ENCODE measurements around the gene MYO10. TPM values are rescaled to one million over a fixed set of nuclear protein-coding genes. Genes with fewer than 3 reads are reported as not detected.

Gene MYO10
- total and polyA plus RNA-seq, 2 of the 8 experiments (the other 6 are each of a cell fraction or from before 2014, with no cell fraction given), result 21.5 to 107 TPM

- no peaks in the 10 kb centered on the region for H3K27me3 ChIP-seq (replicated peaks in 1 of 4; ENCODE audit: control insufficient read depth in 3 of 4, extremely low read depth in 1 of 4, insufficient read depth in 3 of 4, low read length in 3 of 4)
- no peak overlapping the region for H3K23ac ChIP-seq (ENCODE audit: insufficient read length)
- H3K79me1 ChIP-seq (ENCODE audit: low read depth, low read length), result no peaks in the 10 kb centered on the region
- TF ChIP-seq SAP30 (IDR thresholded peaks at IDR 0.05; ENCODE audit: insufficient read depth, insufficient replicate concordance, low read length) (no peak), KDM1A (IDR thresholded peaks at IDR 0.05; ENCODE audit: borderline replicate concordance, low read length) (no peak), SIN3A (conservative IDR thresholded peaks at IDR 0.05 in 1 of 2, IDR thresholded peaks at IDR 0.05 in 1 of 2; ENCODE audit: low read depth in 1 of 2, low read length in 2 of 2) (no peak), CHD1 (IDR thresholded peaks at IDR 0.05; ENCODE audit: low read depth, low read length) (no peak), RNF2 (IDR thresholded peaks at IDR 0.05; ENCODE audit: borderline replicate concordance, low read depth, low read length, missing control alignments, poor library complexity, severe bottlenecking) (no peak), RAD21 (IDR thresholded peaks at IDR 0.05 in 1 of 2, conservative IDR thresholded peaks at IDR 0.05 in 1 of 2; ENCODE audit: low read depth in 2 of 2, low read length in 2 of 2) (no peak), GTF2F1 (IDR thresholded peaks at IDR 0.05; ENCODE audit: borderline replicate concordance, low read depth, low read length) (no peak), ZNF274 (IDR thresholded peaks at IDR 0.05; ENCODE audit: borderline replicate concordance, extremely low read depth, low read length) (no peak), USF2 (IDR thresholded peaks at IDR 0.05; ENCODE audit: low read length) (no peak)
- H3K79me2 ChIP-seq (ENCODE audit: control insufficient read depth in 1 of 2, insufficient read depth in 2 of 2, low read length in 2 of 2), result no peaks in the 10 kb centered on the region
- H2BK12ac ChIP-seq (ENCODE audit: low read depth, low read length), result no peak overlapping the region
- no peak overlapping the region for H3K14ac ChIP-seq (ENCODE audit: insufficient read length)
- no peak overlapping the region for H3K27ac ChIP-seq (ENCODE audit: low read depth, low read length)
- ChIA-PET CTCF (ENCODE audit: partially characterized antibody) (interaction anchor here (0.7 to 1.6 kb wide), 3 partner anchors 18 to 174 kb away, joined by 3 read pairs; no protein-coding TSS in a partner anchor), POLR2A (ENCODE audit: partially characterized antibody) (interaction anchor here (0.8 to 1.8 kb wide), 2 partner anchors 30 to 155 kb away, joined by 3 to 7 read pairs; no protein-coding TSS in a partner anchor)
- peaks cover 0 to 5% of the 10 kb centered on the region in 2 experiments for H4K20me1 ChIP-seq (replicated peaks in 1 of 2; ENCODE audit: control insufficient read depth in 1 of 2, insufficient read depth in 2 of 2, low read length in 2 of 2)
- FAIRE-seq, result no peak
- no peak overlapping the region for H2BK15ac ChIP-seq (ENCODE audit: low read length)
- no peak overlapping the region for H3K4me3 ChIP-seq (ENCODE audit: extremely low read depth in 1 of 4, insufficient read depth in 2 of 4, low read depth in 3 of 4, low read length in 4 of 4)
- no peak overlapping the region for H2BK120ac ChIP-seq (replicated peaks; ENCODE audit: low read depth, low read length)
- H2AFZ ChIP-seq (ENCODE audit: low read length), result no peak overlapping the region
- H3K9me3 ChIP-seq (ENCODE audit: insufficient read depth in 2 of 2, low read depth in 1 of 2, low read length in 1 of 2), result no peaks in the 10 kb centered on the region
- no peak overlapping the region for H3K4me2 ChIP-seq (ENCODE audit: insufficient read depth in 1 of 2, low read depth in 2 of 2, low read length in 2 of 2)
- no peaks in the 10 kb centered on the region for H3K4me1 ChIP-seq (replicated peaks in 1 of 4; ENCODE audit: control insufficient read depth in 3 of 4, insufficient read depth in 4 of 4, low read length in 3 of 4)
- no peak overlapping the region for H2BK5ac ChIP-seq (ENCODE audit: low read depth, low read length)
- no peak overlapping the region for H2AK5ac ChIP-seq (ENCODE audit: low read depth, low read length)
- no peak overlapping the region for H2BK20ac ChIP-seq (ENCODE audit: low read length)
- 88% methylated on average over 2 of the region's 2 CpGs; no CpG with 5 or more reads in 1 of the 2 experiments for WGBS, 2 experiments (ENCODE audit: extremely low coverage in 1 of 2, insufficient coverage in 1 of 2, insufficient read length in 1 of 2, insufficient replicate concordance in 2 of 2, low coverage in 1 of 2, low lambda C conversion rate in 2 of 2, missing lambda C conversion rate in 1 of 2)
- H4K5ac ChIP-seq (ENCODE audit: insufficient read length, low read depth, low read length), result no peak overlapping the region
- no peak overlapping the region for H3K18ac ChIP-seq (ENCODE audit: extremely low read depth, low read length)
- no peak for DNase-seq (ENCODE audit: low read depth in 1 of 2, low spot score in 2 of 2)
- no peaks in the 10 kb centered on the region for H3K23me2 ChIP-seq (ENCODE audit: low read depth, low read length)
- no peak overlapping the region for H4K91ac ChIP-seq (replicated peaks; ENCODE audit: insufficient read length, low read length)
- H3K56ac ChIP-seq (replicated peaks; ENCODE audit: insufficient read length, low read depth, low read length), result no peak overlapping the region
- no peak overlapping the region for H4K8ac ChIP-seq (ENCODE audit: extremely low read depth, insufficient read depth, low read length)
- no peak overlapping the region for H3K9ac ChIP-seq (replicated peaks in 1 of 4; ENCODE audit: extremely low read depth in 1 of 4, low read depth in 3 of 4, low read length in 3 of 4)
- peaks cover 6 to 29% (median 15%) of the 10 kb centered on the region in 4 experiments; a peak in 6 of 8 replicates for H3K36me3 ChIP-seq (ENCODE audit: control insufficient read depth in 2 of 4, insufficient read depth in 4 of 4, low read length in 3 of 4)
- H3K4ac ChIP-seq (replicated peaks; ENCODE audit: insufficient read length, low read depth, low read length), result no peak overlapping the region
These were observed 274.4 kb downstream of the MYO10 start for GRCh38 chr5:16661713-16662112.
